ENCODE results near the gene NKPD1.

The NKPD1 gene

GRCh38 chr19:45139286-45140143 is 21.3 kb downstream of the NKPD1 start:
- DNase-seq, result no peak

- DNase-seq, result no peak
Observed at GRCh38 chr19:45138303-45138751, 22.5 kb downstream of the NKPD1 start.

- no peak for DNase-seq
Observed at GRCh38 chr19:45137179-45137761, 23.5 kb downstream of the NKPD1 start.

- no peak for DNase-seq
Observed at GRCh38 chr19:45136507-45137178, 24.1 kb downstream of the NKPD1 start.

- no peak for DNase-seq
Observed at GRCh38 chr19:45135176-45135885, 25.5 kb downstream of the NKPD1 start.

GRCh38 chr19:45133661-45134060 is 27.1 kb downstream of the NKPD1 start:
- DNase-seq, result no peak

GRCh38 chr19:45130888-45131615 is 29.7 kb downstream of the NKPD1 start:
- DNase-seq, result no peak

- DNase-seq, result no peak
Observed at GRCh38 chr19:45130236-45130635, 30.5 kb downstream of the NKPD1 start.

- DNase-seq, result no peak
Observed at GRCh38 chr19:45128806-45129205, 32.0 kb downstream of the NKPD1 start.

- no peak for DNase-seq
Observed at GRCh38 chr19:45128146-45128545, 32.6 kb downstream of the NKPD1 start.

GRCh38 chr19:45126654-45127053 is 34.1 kb downstream of the NKPD1 start:
- no peak for DNase-seq

GRCh38 chr19:45125975-45126493 is 34.7 kb downstream of the NKPD1 start:
- DNase-seq, result peak; percentile 60 to 66

- DNase-seq, result no peak
Observed at GRCh38 chr19:45125360-45125759, 35.4 kb downstream of the NKPD1 start.

- no peak for DNase-seq
Observed at GRCh38 chr19:45124021-45124420, 36.8 kb downstream of the NKPD1 start.

GRCh38 chr19:45123440-45123850 is 37.3 kb downstream of the NKPD1 start:
- DNase-seq, result no peak

- DNase-seq, result no peak
Observed at GRCh38 chr19:45122832-45123231, 38.0 kb downstream of the NKPD1 start.

- DNase-seq, result no peak
Observed at GRCh38 chr19:45121827-45122345, 38.9 kb downstream of the NKPD1 start.

- DNase-seq, result no peak
Observed at GRCh38 chr19:45119582-45119981, 41.2 kb downstream of the NKPD1 start.

GRCh38 chr19:45118591-45119355 is 42.0 kb downstream of the NKPD1 start:
- peak in 1 of 2 donors; percentile 14 for DNase-seq

- no peak for DNase-seq
Observed at GRCh38 chr19:45118106-45118505, 42.7 kb downstream of the NKPD1 start.

GRCh38 chr19:45117671-45118070 is 43.1 kb downstream of the NKPD1 start:
- DNase-seq, result no peak
